Kidney tubule cell (primary cell): ENCODE data around the gene CCDC102B.
"Not testable (repeated sequence)": the region's sequence is repeated elsewhere in the genome, so short reads cannot be mapped to it uniquely, and the experiment has no call there.

Experiments
- DNase-seq: peaks from one replicate; pipeline ENCODE4 v3.0.0-alpha.2; 2018; ENCODE audit warnings: low spot score

The CCDC102B gene

DNA sequence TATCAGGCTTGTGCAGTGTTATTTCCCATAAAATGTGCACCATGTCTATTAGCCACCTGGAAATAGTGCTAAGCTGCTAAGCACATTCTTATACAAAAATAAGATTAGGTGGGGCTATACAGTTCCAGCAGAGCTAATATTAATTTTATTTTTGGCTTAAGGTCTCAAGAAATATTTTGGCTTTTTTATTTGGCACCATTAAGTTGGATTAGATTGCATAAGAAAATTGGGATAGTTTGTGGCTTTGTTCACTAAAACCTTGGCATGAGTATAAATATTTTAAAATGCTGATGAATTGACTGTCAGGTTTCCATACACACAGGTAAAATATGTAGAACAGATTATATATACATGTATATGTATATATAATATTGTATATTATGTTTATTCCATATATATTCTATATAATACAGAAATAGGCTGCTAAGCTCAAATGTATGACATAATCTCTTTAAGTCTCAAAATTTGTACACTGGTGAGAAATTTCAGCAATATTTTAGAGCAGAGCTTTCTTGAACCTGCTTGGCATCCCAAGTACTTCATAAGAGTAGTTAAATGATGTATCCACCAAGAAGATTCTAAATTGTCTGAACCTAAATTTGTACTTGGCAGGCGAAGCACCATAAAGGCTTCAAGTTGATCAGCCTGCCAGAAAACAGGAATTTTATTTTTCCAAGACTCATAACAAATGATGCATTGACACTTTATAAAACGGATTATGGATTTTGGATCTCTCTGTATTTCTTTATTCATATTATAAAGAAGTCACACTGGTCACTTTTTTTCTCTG, 32.6 kb downstream of the CCDC102B start:
- no peak for DNase-seq

- no peak for DNase-seq
Observed at GRCh38 chr18:68833756-68834155, 35.9 kb downstream of the CCDC102B start.

GRCh38 chr18:68837665-68838451, 40.0 kb downstream of the CCDC102B start:
- no peak for DNase-seq

DNA sequence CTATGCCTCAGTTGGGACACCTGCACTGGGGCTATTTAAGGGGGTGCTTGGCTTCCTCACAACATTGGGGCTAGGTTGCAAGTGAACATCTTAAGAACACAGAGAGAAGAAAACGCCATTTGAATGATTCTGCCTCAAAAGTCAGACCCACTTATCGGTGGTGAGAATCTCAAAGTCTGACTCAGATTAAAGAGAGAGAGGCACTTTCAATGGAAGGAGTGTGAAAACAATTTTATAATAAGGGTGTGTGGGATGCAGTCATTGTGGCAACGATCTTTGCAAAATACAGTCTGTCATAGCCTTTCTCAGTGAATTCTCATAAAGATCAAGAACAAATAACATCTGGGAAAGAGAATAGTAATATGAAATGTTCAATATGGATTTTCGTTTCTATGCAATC, 41.8 kb downstream of the CCDC102B start:
- no peak for DNase-seq

- peak; percentile 65 for DNase-seq
Observed at GRCh38 chr18:68840554-68841263, 42.8 kb downstream of the CCDC102B start.

GRCh38 chr18:68841301-68841700, 43.4 kb downstream of the CCDC102B start:
- no peak for DNase-seq

GRCh38 chr18:68842951-68843350, 45.1 kb downstream of the CCDC102B start:
- DNase-seq = no peak

DNA sequence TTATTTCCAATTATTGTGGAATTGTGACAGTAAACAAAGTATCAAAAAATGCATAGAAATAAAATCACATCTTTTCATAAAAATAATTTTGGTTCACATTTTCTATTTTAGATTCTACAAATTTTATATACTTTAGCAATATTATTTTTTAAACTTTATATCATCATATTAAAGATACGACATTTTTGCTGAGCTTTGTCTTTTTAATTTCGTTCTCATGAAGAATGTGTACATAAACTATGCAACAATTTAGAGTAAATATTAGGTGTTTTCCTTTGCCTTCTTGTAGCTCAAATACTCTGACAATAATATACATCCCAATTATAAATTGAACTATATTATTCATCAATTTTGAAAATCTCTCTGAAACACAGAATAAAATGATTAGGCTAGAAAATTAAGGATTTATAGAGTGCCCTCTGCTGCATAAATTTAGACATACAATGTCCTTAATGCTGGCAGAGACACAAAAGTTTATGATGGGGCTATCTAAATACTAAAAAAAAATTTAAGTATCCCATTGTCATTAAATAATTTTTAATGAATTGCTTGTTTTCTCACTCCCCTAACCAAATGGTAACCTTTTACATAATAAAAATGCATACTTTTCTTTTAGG, 45.7 kb downstream of the CCDC102B start:
- DNase-seq = no peak

DNA sequence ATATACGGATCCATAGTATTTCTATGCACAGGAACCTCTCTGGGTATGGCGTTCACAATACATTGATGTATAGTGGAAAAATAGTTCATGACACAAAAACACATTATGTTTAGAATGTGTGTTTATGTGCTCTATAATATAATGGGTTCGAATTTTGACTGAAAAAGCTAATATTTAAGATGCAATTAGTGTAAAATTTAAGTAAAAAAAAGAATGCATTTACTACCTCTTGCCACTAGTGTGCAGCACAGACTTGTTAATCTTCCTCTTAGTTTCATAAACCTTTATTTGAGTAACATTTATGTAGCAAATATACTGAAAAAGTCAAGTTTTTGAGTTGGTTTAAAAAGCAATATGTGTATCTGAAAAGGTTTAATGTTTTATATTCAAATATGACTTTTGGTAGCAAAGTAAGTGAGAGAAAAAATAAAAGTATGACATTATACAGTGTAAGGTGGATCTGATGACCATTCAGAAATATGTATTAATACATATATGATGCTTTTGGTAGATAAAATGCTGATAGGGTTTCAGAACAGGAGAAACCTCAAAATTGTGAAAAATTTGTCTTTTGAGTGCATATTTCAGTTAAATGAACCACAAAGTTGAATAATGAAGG, 49.4 kb downstream of the CCDC102B start:
- peak; percentile 37 for DNase-seq

GRCh38 chr18:68848242-68848641, 50.4 kb downstream of the CCDC102B start:
- DNase-seq = no peak

DNA sequence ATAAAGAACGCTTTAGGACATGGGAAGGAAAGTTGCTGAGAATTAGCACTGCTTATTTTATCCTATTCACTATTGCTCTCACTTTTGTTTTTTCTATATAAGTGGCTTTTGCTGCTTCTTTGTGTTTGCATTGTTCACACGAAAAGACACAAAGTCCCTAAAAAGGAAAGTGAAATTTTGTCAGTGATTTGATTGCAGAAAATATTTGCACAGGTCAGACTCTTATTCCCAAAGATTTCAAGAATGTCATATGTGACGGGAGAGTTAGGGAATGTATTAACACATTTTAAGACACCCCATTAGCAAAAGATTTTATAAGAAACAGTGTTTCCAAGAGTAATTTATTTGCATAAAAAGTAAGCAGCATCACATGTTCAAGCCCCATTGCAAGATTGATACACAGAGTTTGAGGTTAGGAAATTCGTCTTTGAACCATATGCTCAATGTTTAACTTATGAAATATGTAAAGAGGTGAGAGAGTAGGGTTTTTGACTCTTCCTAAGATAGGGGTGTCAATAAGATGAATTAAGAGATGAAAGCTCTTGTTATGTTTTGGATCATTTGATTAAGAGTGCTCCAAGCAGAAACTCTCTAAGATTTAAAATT, 57.0 kb downstream of the CCDC102B start:
- no peak for DNase-seq

DNA sequence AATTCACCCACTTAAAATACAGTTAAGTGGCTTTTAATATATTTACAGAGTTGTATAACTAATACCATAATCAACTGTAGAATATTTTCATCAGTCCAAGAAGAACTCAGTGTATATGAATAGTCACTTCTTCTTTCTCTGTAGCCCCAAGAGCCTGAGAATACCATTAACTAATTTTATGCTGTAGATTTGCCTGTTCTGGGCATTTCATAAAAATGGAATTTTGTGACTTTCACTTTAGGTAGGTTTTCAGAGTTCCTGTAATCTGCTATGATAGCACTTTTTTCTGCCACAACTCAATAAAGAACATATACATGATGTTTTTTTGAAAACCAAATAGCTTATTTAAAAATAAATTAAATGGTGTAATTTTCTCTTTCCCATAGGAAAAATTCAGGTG, 57.6 kb downstream of the CCDC102B start:
- no peak for DNase-seq

DNA sequence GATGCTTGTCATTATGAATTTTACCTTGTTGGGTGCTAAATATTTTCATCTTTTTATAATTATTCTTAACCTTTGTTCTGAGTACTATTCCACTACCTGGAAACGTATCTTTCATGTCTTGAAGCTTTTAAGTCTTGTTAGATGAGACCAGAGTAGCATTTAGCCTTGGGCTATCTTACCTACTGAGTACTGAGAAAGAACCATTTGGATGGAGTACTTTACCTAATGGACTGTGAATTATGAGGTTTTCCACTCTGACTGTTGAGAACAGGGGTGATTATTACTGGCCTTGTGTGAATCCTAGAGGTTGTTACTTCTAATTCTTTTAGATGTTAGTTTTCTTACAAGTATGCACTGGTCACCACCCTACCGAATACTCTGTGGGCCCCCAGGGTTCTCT, 63.5 kb downstream of the CCDC102B start:
- no peak for DNase-seq

DNA sequence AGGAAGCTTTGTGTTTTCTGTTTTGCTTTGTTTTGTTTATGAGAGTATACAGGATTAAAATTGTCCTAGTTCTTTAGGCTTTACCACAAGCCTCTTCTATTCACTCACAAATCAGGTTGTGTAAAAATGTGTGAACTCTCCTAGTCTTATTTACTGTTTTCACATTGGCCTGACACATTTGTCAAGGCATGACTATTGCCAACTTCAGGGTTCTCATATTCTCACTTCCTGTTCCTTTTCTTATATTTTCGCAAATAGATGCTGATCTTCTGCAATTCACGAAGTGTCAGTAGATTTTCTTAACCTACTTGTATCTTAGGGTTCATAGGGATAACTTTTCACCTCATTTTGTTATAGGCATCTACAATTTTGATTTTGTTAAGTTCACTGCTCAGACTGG, 67.1 kb downstream of the CCDC102B start:
- DNase-seq = no peak

DNA sequence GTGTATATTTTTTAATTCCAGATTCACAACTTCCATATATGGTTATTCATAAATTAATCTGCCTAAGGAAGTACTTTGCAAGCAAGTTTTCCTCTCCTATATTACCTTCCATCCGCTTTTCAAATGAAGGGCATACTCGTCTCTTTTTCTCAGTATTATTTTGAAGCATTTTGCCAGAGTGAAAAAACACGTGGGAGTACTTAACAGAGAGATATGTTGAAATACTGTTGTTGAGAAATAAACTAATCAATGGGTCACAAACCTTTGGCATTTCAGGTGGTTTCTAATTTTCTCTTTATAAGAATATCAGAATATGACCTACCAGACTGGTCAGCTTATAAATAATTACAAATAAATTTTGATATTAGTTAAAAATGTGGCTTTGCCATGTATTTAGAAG, 67.6 kb downstream of the CCDC102B start:
- DNase-seq = no peak

GRCh38 chr18:68873003-68873402, 75.1 kb downstream of the CCDC102B start:
- DNase-seq = no peak

GRCh38 chr18:68874361-68874760, 76.5 kb downstream of the CCDC102B start:
- no peak for DNase-seq

DNA sequence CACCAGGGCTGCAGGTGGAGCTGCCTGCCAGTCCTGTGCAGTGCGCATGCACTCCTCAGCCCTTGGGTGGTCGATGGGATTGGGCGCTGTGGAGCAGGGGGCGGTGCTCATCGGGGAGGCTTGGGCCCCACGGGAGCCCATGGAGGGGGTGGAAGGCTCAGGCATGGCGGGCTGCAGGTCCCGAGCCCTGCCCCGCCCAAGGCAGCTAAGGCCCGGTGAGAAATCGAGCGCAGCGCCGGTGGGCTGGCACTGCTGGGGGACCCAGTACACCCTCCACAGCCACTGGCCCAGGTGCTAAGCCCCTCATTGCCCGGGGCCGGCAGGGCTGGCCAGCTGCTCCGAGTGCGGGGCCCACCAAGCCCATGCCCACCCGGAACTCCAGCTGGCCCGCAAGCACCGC, 82.1 kb downstream of the CCDC102B start:
- DNase-seq = not testable (repeated sequence)

GRCh38 chr18:68887410-68887809, 89.5 kb downstream of the CCDC102B start:
- no peak for DNase-seq

- peak; percentile 2 for DNase-seq
Observed at GRCh38 chr18:68893354-68893753, 95.5 kb downstream of the CCDC102B start.

GRCh38 chr18:68897286-68897685, 99.4 kb downstream of the CCDC102B start:
- DNase-seq = no peak
